MG63 (cell line): ENCODE data around the gene USP17L12. TPM values are rescaled to one million over a fixed set of nuclear protein-coding genes. Genes with fewer than 3 reads are reported as not detected.
"Not testable (repeated sequence)": the region's sequence is repeated elsewhere in the genome, so short reads cannot be mapped to it uniquely, and the experiment has no call there.

ENCODE experiments used
- DNase-seq: peaks from one replicate; pipeline ENCODE4 v3.0.0-alpha.2; 2020
- H3K27me3 ChIP-seq: fragments of 250-450 bp; sonication (Bioruptor Pico); 2 replicates; pipeline ENCODE4 v1.5.1; 2020; ENCODE audit warnings: mild to moderate bottlenecking, moderate library complexity
- H3K36me3 ChIP-seq: fragments of 250-450 bp; sonication (Bioruptor Pico); 2 replicates; pipeline ENCODE4 v1.5.1; 2020; ENCODE audit warnings: mild to moderate bottlenecking, moderate library complexity
- H3K4me3 ChIP-seq: fragments of 250-450 bp; sonication (Bioruptor Pico); 2 replicates; pipeline ENCODE4 v1.5.1; 2020; ENCODE audit warnings: mild to moderate bottlenecking, moderate library complexity
- H3K9me3 ChIP-seq: fragments of 250-450 bp; sonication (Bioruptor Pico); 2 replicates; pipeline ENCODE4 v1.5.1; 2020; ENCODE audit warnings: mild to moderate bottlenecking, moderate library complexity
- total RNA-seq: library from RNA; depleted of rRNA; stranded (reverse); fragments of >200 nt; shearing (Covaris generic); gene quantifications from 2 replicates; pipeline ENCODE4 v1.2.3, GENCODE V29; 2014; ENCODE audit warnings: low replicate concordance; rRNA removed

Gene USP17L12
- not detected in 2 replicates for total RNA-seq

- not testable (repeated sequence) for DNase-seq, H3K4me3 ChIP-seq
Observed at GRCh38 chr4:9219852-9220251, at the start of gene USP17L12. Gene USP17L12, plus strand, starts transcription at chr4:9220152. Its CDS starts 0 bp downstream, at chr4:9220152.

GRCh38 chr4:9210357-9210756, 9.6 kb upstream of the USP17L12 start, which contains the start of gene USP17L10:
Gene USP17L10, plus strand, starts transcription at chr4:9210657. Its CDS starts 0 bp downstream, at chr4:9210657.
- not testable (repeated sequence) for H3K9me3 ChIP-seq, H3K27me3 ChIP-seq, H3K36me3 ChIP-seq, H3K4me3 ChIP-seq, DNase-seq

More at GRCh38 chr4:9219852-9220251, at the start of gene USP17L12:
- not testable (repeated sequence) for H3K36me3 ChIP-seq, H3K27me3 ChIP-seq, H3K9me3 ChIP-seq

GRCh38 chr4:9214701-9215100, 5.3 kb upstream of the USP17L12 start:
- H3K36me3 ChIP-seq = not testable (repeated sequence)

GRCh38 chr4:9215105-9215504, 4.8 kb upstream of the USP17L12 start, which contains the start of gene USP17L11:
Gene USP17L11, plus strand, starts transcription at chr4:9215405. Its CDS starts 0 bp downstream, at chr4:9215405.
- not testable (repeated sequence) for H3K9me3 ChIP-seq, H3K36me3 ChIP-seq, DNase-seq, H3K27me3 ChIP-seq, H3K4me3 ChIP-seq

More at GRCh38 chr4:9214701-9215100, 5.3 kb upstream of the USP17L12 start:
- H3K9me3 ChIP-seq, H3K27me3 ChIP-seq, H3K4me3 ChIP-seq, DNase-seq: not testable (repeated sequence)

GRCh38 chr4:9224596-9224995, 4.6 kb downstream of the USP17L12 start, which contains the start of gene USP17L13:
Gene USP17L13, plus strand, starts transcription at chr4:9224896. Its CDS starts 0 bp downstream, at chr4:9224896.
- H3K4me3 ChIP-seq, H3K9me3 ChIP-seq, H3K27me3 ChIP-seq, H3K36me3 ChIP-seq, DNase-seq: not testable (repeated sequence)

GRCh38 chr4:9230249-9230648, 10.3 kb downstream of the USP17L12 start:
- H3K36me3 ChIP-seq, H3K9me3 ChIP-seq, H3K27me3 ChIP-seq, H3K4me3 ChIP-seq, DNase-seq: not testable (repeated sequence)

- H3K27me3 ChIP-seq = not testable (repeated sequence)
Observed at GRCh38 chr4:9234085-9234484, 14.1 kb downstream of the USP17L12 start, which contains the start of gene USP17L15. Gene USP17L15, plus strand, starts transcription at chr4:9234385. Its CDS starts 0 bp downstream, at chr4:9234385.

GRCh38 chr4:9238461-9238860, 18.5 kb downstream of the USP17L12 start:
- H3K9me3 ChIP-seq, H3K27me3 ChIP-seq, H3K36me3 ChIP-seq, H3K4me3 ChIP-seq, DNase-seq: not testable (repeated sequence)

More at GRCh38 chr4:9234085-9234484, 14.1 kb downstream of the USP17L12 start, which contains the start of gene USP17L15:
- DNase-seq, H3K4me3 ChIP-seq, H3K9me3 ChIP-seq, H3K36me3 ChIP-seq: not testable (repeated sequence)

GRCh38 chr4:9243579-9243978, 23.6 kb downstream of the USP17L12 start, which contains the start of gene USP17L17:
Gene USP17L17, plus strand, starts transcription at chr4:9243879. Its CDS starts 0 bp downstream, at chr4:9243879.
- H3K9me3 ChIP-seq, H3K4me3 ChIP-seq, H3K27me3 ChIP-seq, H3K36me3 ChIP-seq, DNase-seq: not testable (repeated sequence)

- H3K4me3 ChIP-seq, H3K27me3 ChIP-seq, H3K36me3 ChIP-seq, DNase-seq, H3K9me3 ChIP-seq: not testable (repeated sequence)
Observed at GRCh38 chr4:9247953-9248680, 28.2 kb downstream of the USP17L12 start, which contains the start of gene USP17L18. Gene USP17L18, plus strand, starts transcription at chr4:9248630. Its CDS starts 0 bp downstream, at chr4:9248630.

- not testable (repeated sequence) for H3K36me3 ChIP-seq, H3K4me3 ChIP-seq, DNase-seq, H3K27me3 ChIP-seq, H3K9me3 ChIP-seq
Observed at GRCh38 chr4:9253078-9253477, 33.1 kb downstream of the USP17L12 start, which contains the start of gene USP17L19. Gene USP17L19, plus strand, starts transcription at chr4:9253378. Its CDS starts 0 bp downstream, at chr4:9253378.

- not testable (repeated sequence) for DNase-seq
Observed at GRCh38 chr4:9257824-9258223, 37.9 kb downstream of the USP17L12 start, which contains the start of gene USP17L20. Gene USP17L20, plus strand, starts transcription at chr4:9258124. Its CDS starts 0 bp downstream, at chr4:9258124.

GRCh38 chr4:9262572-9262971, 42.6 kb downstream of the USP17L12 start, which contains the start of gene USP17L21:
Gene USP17L21, plus strand, starts transcription at chr4:9262872. Its CDS starts 0 bp downstream, at chr4:9262872.
- not testable (repeated sequence) for H3K36me3 ChIP-seq, H3K4me3 ChIP-seq, H3K27me3 ChIP-seq, DNase-seq, H3K9me3 ChIP-seq

More at GRCh38 chr4:9257824-9258223, 37.9 kb downstream of the USP17L12 start, which contains the start of gene USP17L20:
- H3K36me3 ChIP-seq, H3K4me3 ChIP-seq, H3K9me3 ChIP-seq, H3K27me3 ChIP-seq: not testable (repeated sequence)

GRCh38 chr4:9267319-9267718, 47.4 kb downstream of the USP17L12 start, which contains the start of gene USP17L22:
Gene USP17L22, plus strand, starts transcription at chr4:9267619. Its CDS starts 0 bp downstream, at chr4:9267619.
- not testable (repeated sequence) for H3K36me3 ChIP-seq, H3K27me3 ChIP-seq, DNase-seq, H3K4me3 ChIP-seq, H3K9me3 ChIP-seq
